Mesothelial cell of epicardium (in vitro differentiated cells): ENCODE results near the gene RALGPS1. TPM values are rescaled to one million over a fixed set of nuclear protein-coding genes. Genes with fewer than 3 reads are reported as not detected.

Source experiments
- DNase-seq, 2 experiments: peaks; one replicate each; pipeline ENCODE4 v3.0.0; 2021; ENCODE audit warnings: low spot score in 2 of 2; ENCODE audit not compliant: unreplicated experiment in 2 of 2
- H3K27ac Mint-ChIP-seq: 2 replicates; pipeline ENCODE4 v1.8.0; 2021; ENCODE audit warnings: mixed read lengths
- H3K27me3 Mint-ChIP-seq: 2 replicates; pipeline ENCODE4 v1.8.0; 2021; ENCODE audit warnings: low read depth, mixed read lengths
- H3K36me3 Mint-ChIP-seq: 2 replicates; pipeline ENCODE4 v1.8.0; 2021; ENCODE audit warnings: mixed read lengths
- H3K4me1 Mint-ChIP-seq: 2 replicates; pipeline ENCODE4 v1.8.0; 2021; ENCODE audit warnings: mixed read lengths
- H3K4me3 Mint-ChIP-seq: 2 replicates; pipeline ENCODE4 v1.8.0; 2021; ENCODE audit warnings: mild to moderate bottlenecking, moderate library complexity, mixed read lengths
- H3K9me3 Mint-ChIP-seq: 2 replicates; pipeline ENCODE4 v1.8.0; 2021; ENCODE audit warnings: mixed read lengths
- total RNA-seq: library from RNA; stranded (reverse); gene quantifications from 3 replicates; pipeline ENCODE4 v1.2.1, GENCODE V29; 2021
- TF ChIP-seq, protein P1 (sequence below): fragments of 200-600 bp; sonication (generic); IDR thresholded peaks from one replicate; pipeline ENCODE4 v1.5.0; 2021; ENCODE audit warnings: antibody characterized with exemption; ENCODE audit not compliant: unreplicated experiment

The RALGPS1 gene
- total RNA-seq, 1 donor from 2014 or later, result 25.6 TPM

DNA sequence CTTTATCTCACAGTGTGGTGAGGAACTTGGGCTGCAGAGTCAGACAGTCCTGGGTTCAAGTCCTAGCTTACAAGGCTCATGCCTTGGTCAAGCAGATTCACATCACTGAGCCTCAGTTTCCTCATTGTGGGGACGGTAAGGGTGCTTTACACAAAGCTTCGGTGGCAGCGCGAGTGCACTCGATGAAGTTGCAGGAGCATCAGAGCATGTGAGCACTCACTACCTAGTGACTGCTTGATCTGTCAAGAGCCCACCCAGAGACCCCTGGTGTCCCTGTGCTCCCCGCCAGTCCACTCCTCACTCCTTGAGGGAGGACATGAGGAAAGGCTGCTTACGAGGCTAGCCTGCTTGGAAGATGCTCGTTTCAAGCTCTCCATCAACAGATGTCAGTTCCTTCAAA, 293.8 kb downstream of the RALGPS1 start:
- Mint-ChIP-seq H3K9me3 (no peaks in the 10 kb centered on the region), H3K4me1 (peaks cover 12% of the 10 kb centered on the region), H3K27me3 (no peaks in the 10 kb centered on the region), H3K36me3 (no peaks in the 10 kb centered on the region), H3K27ac (no peak overlapping the region), H3K4me3 (no peak overlapping the region)
- TF ChIP-seq, protein P1, sequence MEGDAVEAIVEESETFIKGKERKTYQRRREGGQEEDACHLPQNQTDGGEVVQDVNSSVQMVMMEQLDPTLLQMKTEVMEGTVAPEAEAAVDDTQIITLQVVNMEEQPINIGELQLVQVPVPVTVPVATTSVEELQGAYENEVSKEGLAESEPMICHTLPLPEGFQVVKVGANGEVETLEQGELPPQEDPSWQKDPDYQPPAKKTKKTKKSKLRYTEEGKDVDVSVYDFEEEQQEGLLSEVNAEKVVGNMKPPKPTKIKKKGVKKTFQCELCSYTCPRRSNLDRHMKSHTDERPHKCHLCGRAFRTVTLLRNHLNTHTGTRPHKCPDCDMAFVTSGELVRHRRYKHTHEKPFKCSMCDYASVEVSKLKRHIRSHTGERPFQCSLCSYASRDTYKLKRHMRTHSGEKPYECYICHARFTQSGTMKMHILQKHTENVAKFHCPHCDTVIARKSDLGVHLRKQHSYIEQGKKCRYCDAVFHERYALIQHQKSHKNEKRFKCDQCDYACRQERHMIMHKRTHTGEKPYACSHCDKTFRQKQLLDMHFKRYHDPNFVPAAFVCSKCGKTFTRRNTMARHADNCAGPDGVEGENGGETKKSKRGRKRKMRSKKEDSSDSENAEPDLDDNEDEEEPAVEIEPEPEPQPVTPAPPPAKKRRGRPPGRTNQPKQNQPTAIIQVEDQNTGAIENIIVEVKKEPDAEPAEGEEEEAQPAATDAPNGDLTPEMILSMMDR, result no peak
- no peak for DNase-seq

DNA sequence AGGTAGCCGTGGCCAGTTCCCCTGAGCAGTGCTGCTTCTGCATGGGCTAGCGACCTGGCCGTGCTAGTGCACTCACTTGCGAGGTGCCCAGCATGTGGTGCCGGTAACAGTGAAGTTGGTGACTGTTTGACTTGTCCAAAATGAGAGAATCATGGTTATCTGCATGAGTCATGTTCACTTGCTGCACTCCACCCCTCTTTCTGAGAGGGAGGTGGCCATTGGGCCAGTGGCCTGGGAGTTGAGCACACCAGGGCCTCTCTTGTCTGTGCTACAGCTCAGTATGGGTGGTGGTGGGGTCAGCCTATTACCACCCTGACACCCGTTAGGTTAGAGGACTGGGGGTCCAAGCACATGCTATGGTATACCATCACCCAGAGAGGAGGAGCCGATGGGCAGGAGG, 294.6 kb downstream of the RALGPS1 start:
- Mint-ChIP-seq H3K4me3 (no peak overlapping the region), H3K36me3 (no peaks in the 10 kb centered on the region), H3K27ac (no peak overlapping the region), H3K27me3 (no peaks in the 10 kb centered on the region), H3K4me1 (peaks cover 16% of the 10 kb centered on the region), H3K9me3 (no peaks in the 10 kb centered on the region)
- DNase-seq, result no peak
- TF ChIP-seq, protein P1, result no peak

DNA sequence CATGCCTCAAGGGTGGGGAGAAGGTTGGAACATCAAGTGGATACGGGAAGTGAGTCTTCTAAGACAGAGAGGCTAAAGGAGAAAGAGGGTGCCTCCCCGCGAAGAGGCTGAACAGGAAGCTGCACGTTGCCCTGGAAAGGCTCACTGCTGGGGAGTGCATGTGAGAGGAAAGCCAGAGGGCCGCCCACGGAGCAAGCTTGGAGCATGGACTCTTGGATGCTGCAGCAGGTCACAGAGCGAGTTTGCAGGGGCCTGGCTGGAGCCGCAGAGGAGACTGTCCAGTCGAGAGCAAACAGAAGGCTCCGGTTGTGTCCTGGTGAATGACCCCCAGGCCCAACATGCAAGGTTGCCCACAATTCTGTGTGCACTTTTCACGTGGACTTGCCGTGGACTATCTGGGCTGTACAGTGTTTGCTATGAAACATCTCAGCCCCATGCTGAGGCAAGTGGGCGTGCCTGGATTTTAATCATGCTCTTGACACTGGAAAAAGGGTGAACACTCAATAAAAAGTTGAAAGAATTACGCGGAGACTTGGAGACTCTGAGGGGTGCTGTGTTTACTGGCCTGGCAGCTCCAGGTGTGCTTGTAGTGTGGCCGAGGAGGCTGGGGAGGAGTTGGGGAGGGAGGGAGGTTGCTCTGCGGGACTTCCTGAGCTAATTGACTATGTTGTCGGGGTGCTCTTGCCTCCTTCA, 295.5 kb downstream of the RALGPS1 start:
- DNase-seq, result no peak
- no peak overlapping the region for H3K4me3 Mint-ChIP-seq

DNA sequence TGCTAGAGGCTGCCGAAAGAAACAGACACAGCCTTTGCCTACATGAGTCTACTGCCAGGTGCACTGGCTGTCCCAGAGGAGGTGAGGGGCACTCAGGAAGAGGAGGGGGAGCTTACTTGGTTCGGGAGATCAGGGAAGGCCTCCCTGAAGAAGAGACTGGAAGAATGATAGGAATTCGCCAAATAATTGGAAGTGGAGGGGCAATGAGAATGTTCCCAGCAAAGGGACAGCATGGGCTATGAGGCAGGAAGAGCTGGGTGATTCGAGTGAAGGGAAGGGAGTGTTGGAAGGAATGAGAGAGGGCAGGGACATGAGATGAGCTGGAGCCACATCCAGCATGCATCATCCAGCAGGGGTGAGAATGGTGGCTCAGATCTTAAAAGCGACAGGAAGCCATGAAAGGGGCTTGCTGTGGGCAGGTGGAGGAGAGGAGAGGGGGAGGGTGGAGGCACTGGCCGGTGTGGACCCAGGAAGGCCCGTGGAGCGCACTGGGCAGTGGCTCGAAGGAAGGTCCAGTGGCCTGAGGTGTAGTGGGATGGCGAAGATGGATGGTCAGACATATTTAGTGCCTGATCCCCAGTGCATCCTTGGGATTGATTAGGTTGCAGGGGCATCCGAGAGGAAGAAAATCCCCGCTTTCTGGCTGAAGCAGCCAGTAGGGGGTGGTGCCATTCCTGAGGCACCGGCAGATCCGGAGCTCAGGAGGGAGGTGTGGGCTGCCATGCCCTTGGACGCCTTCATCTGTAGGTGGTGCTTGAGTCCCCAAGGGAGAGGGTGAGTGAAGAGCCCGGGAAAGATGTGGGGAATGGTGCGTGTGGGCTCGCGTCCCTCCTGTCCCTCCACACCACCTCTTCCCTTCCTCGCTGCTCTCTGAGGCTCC, 296.5 kb downstream of the RALGPS1 start:
- no peak overlapping the region for H3K4me3 Mint-ChIP-seq
- no peaks in the 10 kb centered on the region for H3K9me3 Mint-ChIP-seq
- no peaks in the 10 kb centered on the region for H3K36me3 Mint-ChIP-seq
- no peak overlapping the region for H3K27ac Mint-ChIP-seq
- no peak for DNase-seq
- no peaks in the 10 kb centered on the region for H3K27me3 Mint-ChIP-seq
- H3K4me1 Mint-ChIP-seq, result peaks cover 21% of the 10 kb centered on the region
- TF ChIP-seq, protein P1, result no peak

More for the DNA sequence above, 295.5 kb downstream of the RALGPS1 start:
- Mint-ChIP-seq H3K27ac (no peak overlapping the region), H3K4me1 (peaks cover 21% of the 10 kb centered on the region), H3K36me3 (no peaks in the 10 kb centered on the region), H3K27me3 (no peaks in the 10 kb centered on the region), H3K9me3 (no peaks in the 10 kb centered on the region)
- TF ChIP-seq, protein P1, result no peak

DNA sequence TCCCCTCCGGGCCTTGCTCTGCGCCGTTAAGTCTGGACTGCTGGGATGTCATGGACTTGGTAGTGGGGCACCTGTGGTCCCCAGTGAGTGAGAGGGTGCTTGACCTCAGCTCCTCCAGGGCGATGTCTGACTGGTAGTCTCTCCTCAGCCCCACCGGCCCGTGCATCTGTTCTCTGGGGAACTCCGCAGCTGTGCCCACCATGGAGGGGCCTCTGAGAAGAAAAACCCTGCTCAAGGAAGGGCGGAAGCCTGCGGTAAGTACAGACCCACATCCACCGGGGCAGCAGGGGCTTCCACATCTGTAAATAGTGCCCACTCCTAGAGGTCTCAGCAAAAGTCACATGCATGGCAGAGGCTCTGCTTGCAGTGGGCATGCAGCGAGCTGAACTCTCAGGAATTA, 297.4 kb downstream of the RALGPS1 start:
- H3K27ac Mint-ChIP-seq, result no peak overlapping the region
- peaks cover 21% of the 10 kb centered on the region for H3K4me1 Mint-ChIP-seq
- H3K9me3 Mint-ChIP-seq, result no peaks in the 10 kb centered on the region
- TF ChIP-seq, protein P1, result no peak
- no peaks in the 10 kb centered on the region for H3K27me3 Mint-ChIP-seq
- no peak for DNase-seq
- no peak overlapping the region for H3K4me3 Mint-ChIP-seq
- H3K36me3 Mint-ChIP-seq, result no peaks in the 10 kb centered on the region
